HepG2 (cell line): ENCODE measurements around the gene CD68. TPM values are rescaled to one million over a fixed set of nuclear protein-coding genes. Genes with fewer than 3 reads are reported as not detected.

ENCODE experiments used
- ARNT2 ChIP-seq: sonication (generic); formaldehyde crosslinking; IDR thresholded peaks from 2 replicates; pipeline ENCODE4 v1.8.0; 2022; ENCODE audit warnings: mild to moderate bottlenecking, low read depth, missing genetic modification reagents, moderate library complexity
- HHEX ChIP-seq: IDR thresholded peaks from 2 replicates; pipeline ENCODE4 v1.6.1; 2016; ENCODE audit warnings: control low read depth
- ISL2 ChIP-seq: sonication (generic); formaldehyde crosslinking; IDR thresholded peaks from 2 replicates; pipeline ENCODE4 v1.5.0; 2020; ENCODE audit warnings: missing genetic modification reagents
- MXD4 ChIP-seq: IDR thresholded peaks from 2 replicates; pipeline ENCODE4 v1.6.1; 2016; ENCODE audit warnings: mild to moderate bottlenecking, missing biosample characterization, missing genetic modification reagents
- ONECUT2 ChIP-seq: sonication (generic); formaldehyde crosslinking; IDR thresholded peaks from 2 replicates; pipeline ENCODE4 v1.4.0; 2020; ENCODE audit warnings: missing genetic modification reagents
- SMAD1 ChIP-seq: sonication (generic); formaldehyde crosslinking; IDR thresholded peaks from 2 replicates; pipeline ENCODE4 v1.4.0; 2020; ENCODE audit warnings: missing genetic modification reagents, low read depth, mild to moderate bottlenecking, borderline replicate concordance
- SMC3 ChIP-seq: IDR thresholded peaks from 2 replicates; pipeline ENCODE4 v1.6.1; 2011; ENCODE audit warnings: low read length, improper control_type of control experiment
- SNAI1 ChIP-seq: sonication (generic); formaldehyde crosslinking; IDR thresholded peaks from 2 replicates; pipeline ENCODE4 v1.5.0; 2020; ENCODE audit warnings: mild to moderate bottlenecking, missing genetic modification reagents, borderline replicate concordance
- TMF1 ChIP-seq: sonication (generic); formaldehyde crosslinking; IDR thresholded peaks from 2 replicates; pipeline ENCODE4 v1.8.1; 2022; ENCODE audit warnings: low read depth, missing genetic modification reagents
- ZFP36L2 ChIP-seq: sonication (generic); formaldehyde crosslinking; IDR thresholded peaks from 2 replicates; pipeline ENCODE4 v1.4.0; 2020; ENCODE audit warnings: missing genetic modification reagents
- ZNF234 ChIP-seq: sonication (generic); formaldehyde crosslinking; conservative IDR thresholded peaks from 2 replicates; pipeline ENCODE4 v1.5.1; 2020; ENCODE audit warnings: mild to moderate bottlenecking, missing genetic modification reagents
- ZNF264 ChIP-seq: sonication (generic); formaldehyde crosslinking; IDR thresholded peaks from 2 replicates; pipeline ENCODE4 v1.4.0; 2020; ENCODE audit warnings: missing genetic modification reagents
- ZNF777 ChIP-seq: sonication (generic); formaldehyde crosslinking; IDR thresholded peaks from 2 replicates; pipeline ENCODE4 v1.4.0; 2020; ENCODE audit warnings: missing genetic modification reagents
- polyA plus RNA-seq, 8 experiments: library from polyadenylated mRNA; depleted of rRNA in 3 of 8; stranded (reverse) in 7 of 8; unstranded in 1 of 8; fragments of >200 nt; fragmentation: Illumina TruSeq in 4 of 8; extraction: Trizol in 4 of 8; gene quantifications; 2 replicates each; pipeline versions ENCODE4 v1.2.1 to v1.2.3, GENCODE V29; 2011 to 2016; ENCODE audit warnings: low read depth in 4 of 8, missing spikeins in 1 of 8, mixed read lengths in 1 of 8; ENCODE audit not compliant: insufficient read depth in 1 of 8
- total RNA-seq, 5 experiments: library from RNA; depleted of rRNA; stranded (reverse); fragments of >200 nt; fragmentation: Illumina TruSeq; extraction: Trizol; gene quantifications; 2 replicates each; pipeline ENCODE4 v1.2.3, GENCODE V29; 2016; ENCODE audit warnings: low read depth in 1 of 5
- TF ChIP-seq, protein P1 (sequence below): IDR thresholded peaks from 2 replicates; pipeline ENCODE4 v1.6.1; 2016; ENCODE audit warnings: low read depth, missing genetic modification reagents, missing compliant biosample characterization
- TF ChIP-seq, protein P2 (sequence below): sonication (generic); formaldehyde crosslinking; IDR thresholded peaks from 2 replicates; pipeline ENCODE4 v1.5.0; 2020; ENCODE audit warnings: missing genetic modification reagents
- TF ChIP-seq, protein P3 (sequence below): sonication (generic); formaldehyde crosslinking; IDR thresholded peaks from 2 replicates; pipeline ENCODE4 v1.4.0; 2020; ENCODE audit warnings: missing genetic modification reagents
- TF ChIP-seq, protein P4 (sequence below): sonication (generic); formaldehyde crosslinking; IDR thresholded peaks from 2 replicates; pipeline ENCODE4 v1.9.0; 2022; ENCODE audit warnings: missing genetic modification reagents, mild to moderate bottlenecking, borderline replicate concordance
- TF ChIP-seq, protein P5 (sequence below): sonication (generic); formaldehyde crosslinking; IDR thresholded peaks from 2 replicates; pipeline ENCODE4 v1.4.0; 2020; ENCODE audit warnings: missing genetic modification reagents, borderline replicate concordance

CD68 gene
- total and polyA plus RNA-seq, 2 of the 13 experiments (the other 11 are each of a cell fraction or from before 2014, with no cell fraction given): 10.3 to 104 TPM

DNA sequence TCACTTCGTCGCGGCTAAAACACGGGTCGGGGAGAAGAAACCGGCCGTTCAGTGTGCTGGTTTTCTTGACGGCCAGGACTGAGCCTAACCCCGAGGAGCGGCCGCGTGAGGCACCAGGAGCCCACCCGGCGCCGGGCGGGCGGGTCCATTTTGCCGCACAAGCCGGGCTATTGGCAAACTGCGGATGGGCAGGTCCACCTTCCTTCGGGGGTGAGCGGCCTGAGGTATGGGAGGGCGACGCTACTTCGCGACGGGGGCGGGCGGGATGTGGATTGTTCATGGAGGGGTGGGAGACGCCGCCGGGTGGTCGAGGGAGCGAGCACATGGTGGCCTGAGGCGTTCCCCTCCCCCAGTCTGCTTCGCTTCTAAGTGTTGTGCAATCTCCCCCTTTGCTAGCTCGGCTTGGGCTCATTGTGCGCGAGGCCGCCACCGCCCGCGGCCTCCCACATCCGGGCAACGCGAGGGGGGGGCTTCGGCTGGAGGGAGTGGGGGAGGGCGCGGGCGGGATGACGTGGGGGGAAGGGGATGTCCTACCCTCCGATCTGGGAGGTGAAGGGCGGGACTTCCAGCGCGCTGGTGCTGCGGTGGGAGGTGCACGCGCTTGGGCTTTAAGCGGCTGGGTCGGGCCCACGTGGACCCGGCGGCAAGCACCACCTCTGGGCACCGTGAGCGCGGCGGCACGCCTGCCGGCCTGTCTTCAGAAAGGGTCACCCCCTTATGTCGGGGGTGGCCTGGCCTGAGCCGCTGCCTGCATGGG is 5.9 kb upstream of the CD68 start (continued):
- TF ChIP-seq, protein P1, sequence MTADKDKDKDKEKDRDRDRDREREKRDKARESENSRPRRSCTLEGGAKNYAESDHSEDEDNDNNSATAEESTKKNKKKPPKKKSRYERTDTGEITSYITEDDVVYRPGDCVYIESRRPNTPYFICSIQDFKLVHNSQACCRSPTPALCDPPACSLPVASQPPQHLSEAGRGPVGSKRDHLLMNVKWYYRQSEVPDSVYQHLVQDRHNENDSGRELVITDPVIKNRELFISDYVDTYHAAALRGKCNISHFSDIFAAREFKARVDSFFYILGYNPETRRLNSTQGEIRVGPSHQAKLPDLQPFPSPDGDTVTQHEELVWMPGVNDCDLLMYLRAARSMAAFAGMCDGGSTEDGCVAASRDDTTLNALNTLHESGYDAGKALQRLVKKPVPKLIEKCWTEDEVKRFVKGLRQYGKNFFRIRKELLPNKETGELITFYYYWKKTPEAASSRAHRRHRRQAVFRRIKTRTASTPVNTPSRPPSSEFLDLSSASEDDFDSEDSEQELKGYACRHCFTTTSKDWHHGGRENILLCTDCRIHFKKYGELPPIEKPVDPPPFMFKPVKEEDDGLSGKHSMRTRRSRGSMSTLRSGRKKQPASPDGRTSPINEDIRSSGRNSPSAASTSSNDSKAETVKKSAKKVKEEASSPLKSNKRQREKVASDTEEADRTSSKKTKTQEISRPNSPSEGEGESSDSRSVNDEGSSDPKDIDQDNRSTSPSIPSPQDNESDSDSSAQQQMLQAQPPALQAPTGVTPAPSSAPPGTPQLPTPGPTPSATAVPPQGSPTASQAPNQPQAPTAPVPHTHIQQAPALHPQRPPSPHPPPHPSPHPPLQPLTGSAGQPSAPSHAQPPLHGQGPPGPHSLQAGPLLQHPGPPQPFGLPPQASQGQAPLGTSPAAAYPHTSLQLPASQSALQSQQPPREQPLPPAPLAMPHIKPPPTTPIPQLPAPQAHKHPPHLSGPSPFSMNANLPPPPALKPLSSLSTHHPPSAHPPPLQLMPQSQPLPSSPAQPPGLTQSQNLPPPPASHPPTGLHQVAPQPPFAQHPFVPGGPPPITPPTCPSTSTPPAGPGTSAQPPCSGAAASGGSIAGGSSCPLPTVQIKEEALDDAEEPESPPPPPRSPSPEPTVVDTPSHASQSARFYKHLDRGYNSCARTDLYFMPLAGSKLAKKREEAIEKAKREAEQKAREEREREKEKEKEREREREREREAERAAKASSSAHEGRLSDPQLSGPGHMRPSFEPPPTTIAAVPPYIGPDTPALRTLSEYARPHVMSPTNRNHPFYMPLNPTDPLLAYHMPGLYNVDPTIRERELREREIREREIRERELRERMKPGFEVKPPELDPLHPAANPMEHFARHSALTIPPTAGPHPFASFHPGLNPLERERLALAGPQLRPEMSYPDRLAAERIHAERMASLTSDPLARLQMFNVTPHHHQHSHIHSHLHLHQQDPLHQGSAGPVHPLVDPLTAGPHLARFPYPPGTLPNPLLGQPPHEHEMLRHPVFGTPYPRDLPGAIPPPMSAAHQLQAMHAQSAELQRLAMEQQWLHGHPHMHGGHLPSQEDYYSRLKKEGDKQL (CRISPR knock-in tag): 0 out of 2 replicates have a peak, but pooled peaks have one; percentile 22
- peak; percentile 47 for TF ChIP-seq ISL2 (CRISPR knock-in tag)
- TF ChIP-seq ZFP36L2 (CRISPR knock-in tag): no peak
- 0 out of 2 replicates have a peak, but pooled peaks have one; percentile 45 for TF ChIP-seq ZNF264 (CRISPR knock-in tag)
- no peak for TF ChIP-seq TMF1 (CRISPR knock-in tag)
- peak; percentile 99 for TF ChIP-seq MXD4 (CRISPR knock-in tag)
- no peak for TF ChIP-seq ZNF234 (CRISPR knock-in tag)
- TF ChIP-seq SMC3: no peak
- TF ChIP-seq SMAD1 (CRISPR knock-in tag): no peak
- TF ChIP-seq, protein P2, sequence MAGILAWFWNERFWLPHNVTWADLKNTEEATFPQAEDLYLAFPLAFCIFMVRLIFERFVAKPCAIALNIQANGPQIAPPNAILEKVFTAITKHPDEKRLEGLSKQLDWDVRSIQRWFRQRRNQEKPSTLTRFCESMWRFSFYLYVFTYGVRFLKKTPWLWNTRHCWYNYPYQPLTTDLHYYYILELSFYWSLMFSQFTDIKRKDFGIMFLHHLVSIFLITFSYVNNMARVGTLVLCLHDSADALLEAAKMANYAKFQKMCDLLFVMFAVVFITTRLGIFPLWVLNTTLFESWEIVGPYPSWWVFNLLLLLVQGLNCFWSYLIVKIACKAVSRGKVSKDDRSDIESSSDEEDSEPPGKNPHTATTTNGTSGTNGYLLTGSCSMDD (CRISPR knock-in tag): no peak
- TF ChIP-seq, protein P3, sequence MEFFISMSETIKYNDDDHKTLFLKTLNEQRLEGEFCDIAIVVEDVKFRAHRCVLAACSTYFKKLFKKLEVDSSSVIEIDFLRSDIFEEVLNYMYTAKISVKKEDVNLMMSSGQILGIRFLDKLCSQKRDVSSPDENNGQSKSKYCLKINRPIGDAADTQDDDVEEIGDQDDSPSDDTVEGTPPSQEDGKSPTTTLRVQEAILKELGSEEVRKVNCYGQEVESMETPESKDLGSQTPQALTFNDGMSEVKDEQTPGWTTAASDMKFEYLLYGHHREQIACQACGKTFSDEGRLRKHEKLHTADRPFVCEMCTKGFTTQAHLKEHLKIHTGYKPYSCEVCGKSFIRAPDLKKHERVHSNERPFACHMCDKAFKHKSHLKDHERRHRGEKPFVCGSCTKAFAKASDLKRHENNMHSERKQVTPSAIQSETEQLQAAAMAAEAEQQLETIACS (CRISPR knock-in tag): no peak; the same call in none of the 2 replicates
- TF ChIP-seq ARNT2: peak; percentile 49; the same call in 1 of the 2 replicates
- peak; percentile 28; the same call in 1 of the 2 replicates for TF ChIP-seq ZNF777
- no peak for TF ChIP-seq HHEX (CRISPR knock-in tag)
- 0 out of 2 replicates have a peak, but pooled peaks have one; percentile 3 for TF ChIP-seq SNAI1 (CRISPR knock-in tag)
- TF ChIP-seq, protein P4, sequence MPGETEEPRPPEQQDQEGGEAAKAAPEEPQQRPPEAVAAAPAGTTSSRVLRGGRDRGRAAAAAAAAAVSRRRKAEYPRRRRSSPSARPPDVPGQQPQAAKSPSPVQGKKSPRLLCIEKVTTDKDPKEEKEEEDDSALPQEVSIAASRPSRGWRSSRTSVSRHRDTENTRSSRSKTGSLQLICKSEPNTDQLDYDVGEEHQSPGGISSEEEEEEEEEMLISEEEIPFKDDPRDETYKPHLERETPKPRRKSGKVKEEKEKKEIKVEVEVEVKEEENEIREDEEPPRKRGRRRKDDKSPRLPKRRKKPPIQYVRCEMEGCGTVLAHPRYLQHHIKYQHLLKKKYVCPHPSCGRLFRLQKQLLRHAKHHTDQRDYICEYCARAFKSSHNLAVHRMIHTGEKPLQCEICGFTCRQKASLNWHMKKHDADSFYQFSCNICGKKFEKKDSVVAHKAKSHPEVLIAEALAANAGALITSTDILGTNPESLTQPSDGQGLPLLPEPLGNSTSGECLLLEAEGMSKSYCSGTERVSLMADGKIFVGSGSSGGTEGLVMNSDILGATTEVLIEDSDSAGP (CRISPR knock-in tag): peak; percentile 49
- TF ChIP-seq ONECUT2 (CRISPR knock-in tag): no peak
- TF ChIP-seq, protein P5, sequence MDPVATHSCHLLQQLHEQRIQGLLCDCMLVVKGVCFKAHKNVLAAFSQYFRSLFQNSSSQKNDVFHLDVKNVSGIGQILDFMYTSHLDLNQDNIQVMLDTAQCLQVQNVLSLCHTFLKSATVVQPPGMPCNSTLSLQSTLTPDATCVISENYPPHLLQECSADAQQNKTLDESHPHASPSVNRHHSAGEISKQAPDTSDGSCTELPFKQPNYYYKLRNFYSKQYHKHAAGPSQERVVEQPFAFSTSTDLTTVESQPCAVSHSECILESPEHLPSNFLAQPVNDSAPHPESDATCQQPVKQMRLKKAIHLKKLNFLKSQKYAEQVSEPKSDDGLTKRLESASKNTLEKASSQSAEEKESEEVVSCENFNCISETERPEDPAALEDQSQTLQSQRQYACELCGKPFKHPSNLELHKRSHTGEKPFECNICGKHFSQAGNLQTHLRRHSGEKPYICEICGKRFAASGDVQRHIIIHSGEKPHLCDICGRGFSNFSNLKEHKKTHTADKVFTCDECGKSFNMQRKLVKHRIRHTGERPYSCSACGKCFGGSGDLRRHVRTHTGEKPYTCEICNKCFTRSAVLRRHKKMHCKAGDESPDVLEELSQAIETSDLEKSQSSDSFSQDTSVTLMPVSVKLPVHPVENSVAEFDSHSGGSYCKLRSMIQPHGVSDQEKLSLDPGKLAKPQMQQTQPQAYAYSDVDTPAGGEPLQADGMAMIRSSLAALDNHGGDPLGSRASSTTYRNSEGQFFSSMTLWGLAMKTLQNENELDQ (CRISPR knock-in tag): no peak
